Stromal cell of bone marrow (primary cell): ENCODE data around the gene BTBD10.

ENCODE experiments used
- DNase-seq: peaks from one replicate; pipeline ENCODE4 v3.0.0-alpha.2; 2012; ENCODE audit warnings: low read depth

Gene BTBD10

DNA sequence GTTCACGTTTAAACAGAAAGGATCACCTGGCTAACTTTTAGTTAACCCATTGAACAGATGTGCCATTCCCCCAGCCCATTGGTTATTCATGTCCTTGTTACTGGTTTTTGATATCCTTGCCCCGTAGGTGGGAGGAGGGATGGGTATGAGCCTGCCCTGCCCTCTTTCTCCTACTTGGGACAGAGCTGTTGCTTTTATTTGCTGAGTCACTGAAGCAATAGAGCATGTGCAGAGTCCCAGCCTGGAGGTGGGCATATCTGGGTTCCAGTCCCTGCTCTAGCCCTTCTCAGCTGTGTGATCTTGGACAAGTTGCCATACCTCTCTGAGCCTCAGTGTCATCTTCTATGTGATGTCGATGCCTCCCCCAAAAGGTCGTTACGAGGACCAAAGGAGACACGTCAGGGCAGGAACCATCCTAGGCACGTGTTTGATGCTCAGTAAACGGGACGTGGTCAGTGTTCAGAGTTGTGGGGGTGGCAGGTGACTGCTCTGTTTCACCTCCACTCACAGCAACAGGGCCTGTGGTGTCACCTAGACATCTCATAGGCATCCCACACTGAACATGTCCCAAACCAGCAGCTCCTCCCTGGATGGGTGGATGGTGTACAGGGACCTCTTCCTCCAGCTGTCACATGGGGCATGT is 124.5 kb downstream of the BTBD10 start:
- no peak for DNase-seq

DNA sequence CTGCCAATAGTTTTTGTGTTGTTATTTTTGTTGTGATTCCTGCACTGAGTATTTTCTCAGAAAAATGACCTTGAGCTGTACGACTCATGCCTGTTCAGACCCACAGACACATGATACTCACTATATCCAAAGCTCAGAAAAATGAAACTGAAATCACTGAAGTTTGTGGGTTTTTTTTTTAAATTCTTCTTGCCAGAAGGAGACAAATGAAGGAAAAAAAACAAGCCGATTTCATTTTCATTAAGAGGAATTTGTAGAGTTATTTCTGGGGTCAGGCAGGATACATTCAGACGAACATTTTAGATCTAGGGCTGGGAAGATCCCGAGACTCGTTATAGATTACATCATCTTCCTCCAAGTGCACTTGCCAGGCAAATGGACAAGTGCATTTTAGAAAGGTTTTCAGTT is 125.0 kb downstream of the BTBD10 start:
- DNase-seq: no peak
